ENCODE measurements around the gene DHRS7B.

Gene DHRS7B

DNA sequence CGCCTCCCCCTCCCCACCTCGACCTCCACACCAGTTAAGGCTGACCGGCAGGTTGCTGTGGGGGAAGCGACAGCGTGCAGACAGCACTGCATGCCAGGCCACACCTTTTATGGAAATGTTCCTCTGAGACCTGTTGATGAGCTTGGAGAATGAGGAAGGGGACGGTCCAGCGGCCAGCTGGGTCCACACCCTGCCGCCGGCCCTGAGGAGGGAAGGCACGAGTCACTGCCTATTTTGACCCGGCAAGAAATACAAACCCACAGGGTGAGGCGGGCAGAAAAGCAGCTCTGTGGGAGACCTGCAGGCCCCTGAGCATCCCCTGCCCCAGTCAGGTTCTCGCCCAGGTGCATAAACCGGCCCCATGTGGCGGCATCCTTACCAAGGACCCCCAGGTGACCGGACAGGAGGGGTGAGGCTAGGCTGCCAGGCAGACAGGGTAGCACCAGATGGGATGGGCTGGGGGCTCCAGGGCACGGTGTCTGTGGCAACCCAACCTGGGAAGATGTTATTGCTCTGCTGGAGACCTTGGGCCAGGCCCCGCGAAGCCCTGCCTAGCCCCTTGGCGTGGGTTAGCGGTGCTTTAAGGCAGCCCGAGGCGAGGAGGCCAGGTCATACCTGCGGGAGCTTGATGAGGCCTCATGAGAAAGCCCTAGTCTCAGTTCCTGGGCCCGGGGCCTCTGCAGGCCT, 113.7 kb downstream of the DHRS7B start:
- DNase-seq (no peak), ATAC-seq (no peak)
